Breast epithelium (tissue), 3 donors: ENCODE results near the gene DPYSL4.

Source experiments
- CTCF ChIP-seq, 3 donors: fragments of 450-650 bp; IDR thresholded peaks; one replicate each; pipeline ENCODE4 v1.5.1; 2016 to 2017; ENCODE audit warnings: antibody characterized with exemption in 3 of 3, mild to moderate bottlenecking in 3 of 3, moderate library complexity in 3 of 3
- POLR2A ChIP-seq: fragments of 450-650 bp; IDR thresholded peaks from one replicate; pipeline ENCODE4 v1.6.1; 2016; ENCODE audit warnings: antibody characterized with exemption, mild to moderate bottlenecking, moderate library complexity
- POLR2AphosphoS5 ChIP-seq, 3 donors: sonication (generic); formaldehyde crosslinking; IDR thresholded peaks; one replicate each; pipeline ENCODE4 v1.6.1; 2017; ENCODE audit warnings: antibody characterized with exemption in 3 of 3

DNA sequence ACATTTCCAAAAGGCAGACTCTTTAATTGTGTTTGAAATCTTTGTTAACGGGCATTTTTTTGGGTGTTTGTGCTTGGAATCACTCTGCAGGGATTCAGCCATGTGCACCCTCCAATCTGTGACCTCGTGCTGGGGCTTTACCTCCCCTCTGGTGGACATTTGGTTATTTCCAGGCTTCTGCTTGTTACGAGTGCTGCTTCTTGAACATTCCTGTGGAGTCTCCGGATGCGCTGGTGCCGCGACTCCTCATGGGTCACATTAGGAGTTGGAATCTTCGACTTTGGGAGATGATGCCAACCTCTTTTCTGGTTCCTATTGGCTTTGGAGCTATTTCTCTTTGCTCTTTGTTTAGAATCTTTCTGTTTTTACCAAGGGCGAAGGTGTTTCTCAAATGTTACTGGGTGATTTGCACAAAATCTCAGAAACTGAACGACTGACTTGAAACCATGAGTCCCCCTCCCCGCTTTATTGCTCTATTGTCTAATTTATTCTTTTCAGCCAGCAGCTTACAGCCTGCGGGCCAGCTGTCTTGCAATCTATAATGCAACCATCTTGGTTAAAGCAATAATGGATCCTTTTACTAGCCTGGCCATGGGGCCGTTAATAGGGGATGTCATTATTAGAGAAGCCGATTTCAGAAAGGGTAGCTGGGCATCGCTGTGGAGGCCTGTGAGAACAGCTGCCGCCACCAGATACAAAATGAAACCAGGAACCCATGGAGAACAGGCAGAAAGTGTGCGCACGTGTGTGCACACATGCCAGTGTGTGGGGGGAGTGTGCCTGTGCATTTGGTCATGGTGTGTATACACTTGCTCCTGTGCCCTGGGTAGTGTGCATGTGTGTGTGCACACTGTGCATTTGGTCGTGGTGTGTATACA, 9.9 kb upstream of the DPYSL4 start:
- TF ChIP-seq POLR2A (no peak), CTCF (IDR thresholded peaks at IDR 0.05) (no peak), POLR2AphosphoS5 (IDR thresholded peaks at IDR 0.05) (no peak)
